Progenitor cell of endocrine pancreas (in vitro differentiated cells): ENCODE results near the gene KAT6B. TPM values are rescaled to one million over a fixed set of nuclear protein-coding genes. Genes with fewer than 3 reads are reported as not detected.

Experiments
- DNase-seq: peaks from one replicate; pipeline ENCODE4 v3.0.0; 2021; ENCODE audit warnings: low spot score; ENCODE audit not compliant: unreplicated experiment
- H3K27ac Mint-ChIP-seq: 2 replicates; pipeline ENCODE4 v1.8.0; 2021; ENCODE audit warnings: mild to moderate bottlenecking, moderate library complexity, mixed read lengths
- H3K27me3 Mint-ChIP-seq: 2 replicates; pipeline ENCODE4 v1.8.0; 2021; ENCODE audit warnings: mixed read lengths
- H3K36me3 Mint-ChIP-seq: 2 replicates; pipeline ENCODE4 v1.8.0; 2022; ENCODE audit warnings: mixed read lengths; ENCODE audit not compliant: insufficient read depth
- H3K4me1 Mint-ChIP-seq: 2 replicates; pipeline ENCODE4 v1.8.0; 2021; ENCODE audit warnings: low read depth, mixed read lengths
- H3K4me3 Mint-ChIP-seq: 2 replicates; pipeline ENCODE4 v1.8.0; 2021; ENCODE audit warnings: low read depth, mild to moderate bottlenecking, moderate library complexity, mixed read lengths
- H3K9me3 Mint-ChIP-seq: 2 replicates; pipeline ENCODE4 v1.8.0; 2021; ENCODE audit warnings: low read depth, mixed read lengths
- total RNA-seq: library from RNA; stranded (reverse); gene quantifications from 2 replicates; pipeline ENCODE4 v1.2.1, GENCODE V29; 2021
- TF ChIP-seq, protein P1 (sequence below): fragments of 200-600 bp; sonication (generic); IDR thresholded peaks from one replicate; pipeline ENCODE4 v1.5.0; 2021; ENCODE audit warnings: antibody characterized with exemption, mild to moderate bottlenecking; ENCODE audit not compliant: unreplicated experiment

KAT6B gene
- total RNA-seq, 1 donor from 2014 or later = 75.4 TPM

DNA sequence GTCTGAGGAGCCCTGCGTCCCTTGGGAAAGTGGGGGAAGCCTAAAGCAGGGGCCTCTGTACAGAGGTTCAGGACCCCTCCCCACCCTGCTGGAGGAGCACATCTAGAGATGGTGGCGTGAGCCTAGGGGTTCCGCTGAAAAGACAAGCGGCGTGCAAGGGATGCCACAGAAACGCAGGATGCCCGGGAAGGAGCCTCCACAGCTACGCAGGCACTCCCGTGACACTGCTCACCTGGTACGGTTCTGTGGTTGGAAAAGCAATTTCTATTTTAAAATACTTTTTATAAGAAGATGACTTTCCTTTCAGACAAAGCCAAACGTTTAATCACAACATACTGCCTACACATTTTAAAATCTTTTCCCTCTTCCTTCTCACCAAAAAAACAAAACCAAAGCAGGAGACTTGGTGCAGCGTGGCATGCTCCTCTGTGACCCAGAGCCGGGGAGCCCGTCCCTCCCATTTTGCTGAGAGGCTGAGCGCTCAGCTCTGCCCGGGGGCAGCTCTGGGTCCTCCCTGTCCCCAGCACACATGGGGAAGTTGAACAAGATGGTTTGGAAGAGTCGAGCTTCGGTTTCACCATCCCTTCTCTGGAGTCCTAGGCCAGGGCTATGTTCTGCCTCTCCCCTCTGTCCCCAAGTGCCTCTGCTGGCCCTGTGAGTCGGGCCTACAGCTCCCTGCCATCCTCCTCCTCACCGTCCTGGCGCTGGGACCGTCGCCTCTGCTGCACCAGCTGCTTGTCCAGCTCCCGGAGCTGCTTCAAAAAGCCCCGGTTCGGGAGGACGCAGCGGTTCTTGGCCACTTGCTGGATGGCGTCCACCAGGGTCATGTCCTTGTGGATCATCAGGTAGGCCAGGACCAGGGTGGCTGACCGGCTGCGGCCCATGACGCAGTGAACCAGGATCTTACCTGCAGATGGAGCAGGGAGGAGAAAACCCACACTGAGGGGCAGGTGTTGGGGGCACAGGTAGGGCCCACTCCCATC lies 211.1 kb downstream of the KAT6B start:
- no peak for DNase-seq
- H3K9me3 Mint-ChIP-seq = no peaks in the 10 kb centered on the region

DNA sequence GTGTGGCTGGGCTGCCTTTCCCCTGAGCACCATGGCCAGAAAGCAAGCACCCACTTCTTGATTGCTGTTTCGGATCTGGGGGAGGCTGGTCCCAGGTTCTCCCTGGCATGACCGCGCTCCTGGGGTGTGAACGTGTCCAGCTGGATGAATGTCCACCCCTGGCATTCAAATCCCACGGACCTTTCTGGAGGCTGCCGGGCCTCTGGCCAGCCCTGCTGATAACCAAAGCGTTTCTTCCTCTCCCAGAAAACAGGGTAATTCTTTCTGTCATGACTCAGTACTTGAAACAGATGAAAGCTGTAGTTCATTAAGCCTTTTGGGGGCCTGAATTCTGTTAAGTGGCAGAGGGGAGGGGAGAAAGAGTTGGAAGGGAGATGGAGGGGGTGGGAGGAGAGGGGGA lies 211.9 kb downstream of the KAT6B start:
- no peaks in the 10 kb centered on the region for H3K36me3 Mint-ChIP-seq
- TF ChIP-seq, protein P1, sequence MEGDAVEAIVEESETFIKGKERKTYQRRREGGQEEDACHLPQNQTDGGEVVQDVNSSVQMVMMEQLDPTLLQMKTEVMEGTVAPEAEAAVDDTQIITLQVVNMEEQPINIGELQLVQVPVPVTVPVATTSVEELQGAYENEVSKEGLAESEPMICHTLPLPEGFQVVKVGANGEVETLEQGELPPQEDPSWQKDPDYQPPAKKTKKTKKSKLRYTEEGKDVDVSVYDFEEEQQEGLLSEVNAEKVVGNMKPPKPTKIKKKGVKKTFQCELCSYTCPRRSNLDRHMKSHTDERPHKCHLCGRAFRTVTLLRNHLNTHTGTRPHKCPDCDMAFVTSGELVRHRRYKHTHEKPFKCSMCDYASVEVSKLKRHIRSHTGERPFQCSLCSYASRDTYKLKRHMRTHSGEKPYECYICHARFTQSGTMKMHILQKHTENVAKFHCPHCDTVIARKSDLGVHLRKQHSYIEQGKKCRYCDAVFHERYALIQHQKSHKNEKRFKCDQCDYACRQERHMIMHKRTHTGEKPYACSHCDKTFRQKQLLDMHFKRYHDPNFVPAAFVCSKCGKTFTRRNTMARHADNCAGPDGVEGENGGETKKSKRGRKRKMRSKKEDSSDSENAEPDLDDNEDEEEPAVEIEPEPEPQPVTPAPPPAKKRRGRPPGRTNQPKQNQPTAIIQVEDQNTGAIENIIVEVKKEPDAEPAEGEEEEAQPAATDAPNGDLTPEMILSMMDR = no peak
- H3K27me3 Mint-ChIP-seq = no peaks in the 10 kb centered on the region

More for the DNA sequence above, 211.1 kb downstream of the KAT6B start:
- Mint-ChIP-seq H3K4me3 (no peak overlapping the region), H3K4me1 (peaks cover 18% of the 10 kb centered on the region), H3K36me3 (peaks cover 2% of the 10 kb centered on the region), H3K27ac (no peak overlapping the region), H3K27me3 (no peaks in the 10 kb centered on the region)
- TF ChIP-seq, protein P1 = no peak

DNA sequence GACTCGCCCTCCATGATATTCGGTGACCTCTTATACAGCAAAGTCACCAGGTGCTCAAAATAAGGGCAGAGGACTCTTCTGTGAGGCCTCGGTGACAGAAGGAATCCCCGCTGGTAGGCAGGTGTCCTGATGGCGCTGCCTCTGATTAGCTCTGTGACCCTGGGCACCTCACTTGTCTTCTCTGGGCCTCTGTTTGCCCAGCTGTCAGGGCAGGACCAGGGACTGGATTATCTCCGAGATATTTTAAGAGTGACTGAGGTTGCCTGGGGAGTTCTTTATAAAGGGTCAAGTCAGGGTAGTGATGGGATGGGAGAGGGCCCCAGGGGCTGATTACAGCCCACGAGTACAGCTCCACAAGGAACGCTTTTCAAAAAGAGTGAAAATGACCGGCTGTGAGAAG lies 214.2 kb downstream of the KAT6B start:
- Mint-ChIP-seq H3K36me3 (no peaks in the 10 kb centered on the region), H3K27ac (no peak overlapping the region), H3K27me3 (no peaks in the 10 kb centered on the region), H3K4me1 (peaks cover 11% of the 10 kb centered on the region), H3K4me3 (no peak overlapping the region), H3K9me3 (peaks cover 3% of the 10 kb centered on the region)
- no peak for DNase-seq
- TF ChIP-seq, protein P1 = no peak

More for the DNA sequence above, 211.9 kb downstream of the KAT6B start:
- Mint-ChIP-seq H3K4me1 (peaks cover 13% of the 10 kb centered on the region), H3K27ac (no peak overlapping the region), H3K9me3 (no peaks in the 10 kb centered on the region), H3K4me3 (no peak overlapping the region)
- DNase-seq = no peak

DNA sequence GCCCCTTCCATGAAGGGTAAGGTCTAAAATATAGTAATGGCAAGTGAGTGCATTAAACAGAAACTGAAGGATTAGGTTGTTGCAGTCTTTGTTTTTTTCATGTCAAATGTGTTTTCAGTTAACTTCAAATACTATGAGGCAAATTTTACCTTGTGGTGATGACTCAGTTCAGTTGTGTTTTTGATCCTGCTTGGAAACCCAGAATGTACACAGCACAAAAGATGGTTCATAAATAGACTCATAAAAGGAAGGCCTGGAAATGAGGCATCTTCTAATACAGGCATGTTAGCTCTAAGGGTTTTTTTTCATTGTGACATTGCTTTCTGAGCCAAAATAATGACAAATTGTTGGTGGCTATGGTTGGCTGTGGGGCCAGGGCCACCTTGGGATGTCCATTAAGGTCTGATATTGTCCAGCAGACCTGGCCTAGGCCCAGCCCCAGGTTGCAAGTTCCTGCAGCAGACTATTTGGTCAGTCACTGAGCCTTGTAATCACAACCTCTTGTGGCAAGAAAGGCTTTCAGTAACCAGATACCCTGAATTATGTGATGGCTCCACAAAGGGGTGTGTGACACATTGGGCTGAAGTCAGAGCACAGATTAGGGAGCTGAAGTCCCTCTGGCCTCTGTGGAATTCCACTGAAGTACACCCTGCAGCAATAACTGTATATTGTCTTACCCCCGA lies 216.0 kb downstream of the KAT6B start:
- Mint-ChIP-seq H3K27ac (no peak overlapping the region), H3K27me3 (no peaks in the 10 kb centered on the region), H3K4me3 (no peak overlapping the region), H3K9me3 (peaks cover 3% of the 10 kb centered on the region), H3K36me3 (no peaks in the 10 kb centered on the region), H3K4me1 (peaks cover 11% of the 10 kb centered on the region)
- TF ChIP-seq, protein P1 = no peak
- no peak for DNase-seq

DNA sequence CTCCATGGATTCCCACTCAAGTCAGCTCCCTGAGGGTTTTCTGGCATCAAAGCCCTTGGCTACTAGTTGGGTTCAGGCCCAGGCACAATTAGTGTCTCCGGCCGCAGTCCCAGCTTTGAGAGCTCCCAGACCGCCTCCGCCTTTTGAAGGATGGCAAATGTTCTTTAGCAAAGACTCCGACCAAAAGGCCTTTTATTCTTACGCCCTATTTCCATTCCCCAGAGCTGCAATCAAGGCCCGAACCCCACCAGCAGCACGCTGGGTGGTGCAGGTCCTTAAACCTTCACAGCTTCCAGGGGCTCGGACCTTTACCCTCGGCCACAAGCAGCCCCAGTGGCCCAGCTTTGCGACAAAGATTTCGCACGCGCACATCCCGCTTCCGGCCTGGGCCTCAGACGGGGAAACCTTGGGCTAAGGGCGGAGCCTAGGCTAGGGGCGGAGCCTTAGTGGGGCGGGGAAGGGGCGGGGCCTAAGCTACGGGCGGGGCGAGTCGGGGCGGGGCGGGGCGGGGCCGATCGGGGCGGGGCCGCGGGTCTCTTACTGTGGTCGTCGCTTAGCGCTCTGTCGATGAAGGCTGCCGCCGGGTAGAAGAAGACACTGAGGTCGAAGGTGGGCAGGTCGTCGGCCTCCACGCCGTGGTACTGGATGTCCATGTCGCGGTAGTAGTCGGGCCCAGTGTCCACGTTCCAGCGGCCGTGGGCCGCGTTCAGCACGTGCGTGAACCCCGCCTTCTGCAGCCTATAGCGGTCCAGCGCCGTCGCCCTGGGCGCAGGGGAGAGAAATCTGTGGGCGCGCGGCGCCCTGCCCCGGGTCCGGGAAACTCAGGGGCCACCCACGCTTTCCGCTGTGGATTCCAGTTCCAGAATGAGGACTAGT lies 217.1 kb downstream of the KAT6B start:
- Mint-ChIP-seq H3K27me3 (no peaks in the 10 kb centered on the region), H3K27ac (no peak overlapping the region)

More for the DNA sequence above, 217.1 kb downstream of the KAT6B start:
- Mint-ChIP-seq H3K36me3 (no peaks in the 10 kb centered on the region), H3K4me3 (no peak overlapping the region), H3K9me3 (peaks cover 3% of the 10 kb centered on the region), H3K4me1 (peaks cover 11% of the 10 kb centered on the region)
- TF ChIP-seq, protein P1 = no peak
- DNase-seq = no peak
